ENCODE measurements around the gene DEFB119.

- TF ChIP-seq CTCF (IDR thresholded peaks at IDR 0.05) = no peak
- TF ChIP-seq POLR2A (IDR thresholded peaks at IDR 0.05) = no peak
Observed at GRCh38 chr20:31390490-31390889, at the start of gene DEFB119.
